Keratinocyte (primary cell): Measurements from ENCODE around the gene RNPEPL1.

ENCODE experiments used
- EZH2 ChIP-seq: IDR thresholded peaks from one replicate; pipeline ENCODE4 v1.6.1; 2012; ENCODE audit warnings: inconsistent platforms, mild to moderate bottlenecking, low read length, moderate library complexity
- TF ChIP-seq, protein P1 (sequence below), 3 experiments: IDR thresholded peaks in 1 of 3; conservative IDR thresholded peaks in 1 of 3; optimal IDR thresholded peaks in 1 of 3; 2 replicates in 2 of 3; 3 replicates in 1 of 3; pipeline versions ENCODE3 to v1.5.1; 2011; ENCODE audit warnings: low read length in 3 of 3, mild to moderate bottlenecking in 3 of 3, moderate library complexity in 2 of 3, control low read depth in 1 of 3, inconsistent platforms in 1 of 3; ENCODE audit not compliant: insufficient read depth in 2 of 3; ENCODE audit errors: extremely low read depth in 1 of 3

DNA sequence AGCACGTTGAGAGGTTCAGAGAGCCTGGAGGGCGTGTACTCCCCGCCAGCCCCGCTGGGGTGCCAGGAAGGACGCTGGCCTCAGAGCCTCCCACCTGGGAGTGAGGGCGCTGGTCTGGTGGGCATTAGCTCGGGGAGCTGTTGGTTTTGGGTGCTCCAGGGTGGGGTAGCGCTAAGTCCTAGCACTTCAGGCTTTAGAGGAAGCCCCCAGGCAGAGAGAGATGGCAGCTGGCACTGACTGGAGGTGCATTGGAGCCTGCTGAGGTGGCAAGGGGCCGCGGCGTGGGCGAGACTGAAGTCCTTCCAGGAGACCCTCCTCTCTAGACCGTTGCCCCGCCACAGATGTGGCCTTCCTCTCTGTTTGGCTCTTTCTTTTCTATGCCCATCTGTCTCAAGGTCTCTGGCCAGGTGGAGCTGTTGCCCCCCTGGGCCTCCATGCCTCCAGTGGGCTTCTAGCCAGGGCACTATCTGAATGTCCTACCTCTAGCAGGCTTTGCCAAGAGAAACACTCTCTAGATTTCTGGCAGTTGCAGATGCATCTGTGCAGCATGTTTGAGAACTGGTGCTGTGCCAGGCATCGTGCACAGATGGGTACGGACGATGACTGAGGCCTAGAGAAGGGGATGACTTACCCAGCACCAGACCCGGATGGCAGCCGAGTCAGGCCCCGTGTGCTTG, 24.9 kb downstream of the RNPEPL1 start:
- no peak for TF ChIP-seq EZH2
- TF ChIP-seq, protein P1, sequence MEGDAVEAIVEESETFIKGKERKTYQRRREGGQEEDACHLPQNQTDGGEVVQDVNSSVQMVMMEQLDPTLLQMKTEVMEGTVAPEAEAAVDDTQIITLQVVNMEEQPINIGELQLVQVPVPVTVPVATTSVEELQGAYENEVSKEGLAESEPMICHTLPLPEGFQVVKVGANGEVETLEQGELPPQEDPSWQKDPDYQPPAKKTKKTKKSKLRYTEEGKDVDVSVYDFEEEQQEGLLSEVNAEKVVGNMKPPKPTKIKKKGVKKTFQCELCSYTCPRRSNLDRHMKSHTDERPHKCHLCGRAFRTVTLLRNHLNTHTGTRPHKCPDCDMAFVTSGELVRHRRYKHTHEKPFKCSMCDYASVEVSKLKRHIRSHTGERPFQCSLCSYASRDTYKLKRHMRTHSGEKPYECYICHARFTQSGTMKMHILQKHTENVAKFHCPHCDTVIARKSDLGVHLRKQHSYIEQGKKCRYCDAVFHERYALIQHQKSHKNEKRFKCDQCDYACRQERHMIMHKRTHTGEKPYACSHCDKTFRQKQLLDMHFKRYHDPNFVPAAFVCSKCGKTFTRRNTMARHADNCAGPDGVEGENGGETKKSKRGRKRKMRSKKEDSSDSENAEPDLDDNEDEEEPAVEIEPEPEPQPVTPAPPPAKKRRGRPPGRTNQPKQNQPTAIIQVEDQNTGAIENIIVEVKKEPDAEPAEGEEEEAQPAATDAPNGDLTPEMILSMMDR (optimal IDR thresholded peaks at IDR 0.05 in 1 of 3, IDR thresholded peaks at IDR 0.05 in 1 of 3, conservative IDR thresholded peaks at IDR 0.05 in 1 of 3; ENCODE audit: extremely low read depth in 1 of 3, insufficient read depth in 2 of 3, low read length in 3 of 3) = no peak
